HL-60 (cell line): ENCODE results near the gene CDHR5.

Experiments used
- DNase-seq, 2 experiments: peaks; one replicate each; pipeline ENCODE4 v3.0.0-alpha.2; 2010 to 2020; ENCODE audit warnings: low read depth in 1 of 2, low spot score in 1 of 2
- H3K27ac ChIP-seq: fragments of 250-450 bp; sonication (Bioruptor Pico); replicated peaks from 2 replicates; pipeline ENCODE4 v1.5.1; 2020; ENCODE audit warnings: mild to moderate bottlenecking, moderate library complexity
- H3K27me3 ChIP-seq: fragments of 250-450 bp; sonication (Bioruptor Pico); 2 replicates; pipeline ENCODE4 v1.5.1; 2021; ENCODE audit warnings: mild to moderate bottlenecking, moderate library complexity; ENCODE audit not compliant: insufficient read depth, poor library complexity, severe bottlenecking
- H3K4me3 ChIP-seq: replicated peaks from 2 replicates; pipeline ENCODE4 v1.5.1; 2011; ENCODE audit warnings: mild to moderate bottlenecking, control low read depth, low read length; ENCODE audit not compliant: insufficient read depth
- GABPA ChIP-seq: IDR thresholded peaks from 2 replicates; pipeline ENCODE4 v1.6.1; 2012; ENCODE audit warnings: low read depth
- POLR2AphosphoS5 ChIP-seq: IDR thresholded peaks from 2 replicates; pipeline ENCODE4 v1.6.1; 2012; ENCODE audit warnings: low read depth
- SPI1 ChIP-seq: IDR thresholded peaks from 2 replicates; pipeline ENCODE4 v1.6.1; 2012; ENCODE audit warnings: low read depth, mild to moderate bottlenecking, borderline replicate concordance
- TF ChIP-seq, protein P1 (sequence below): IDR thresholded peaks from 2 replicates; pipeline ENCODE4 v1.6.1; 2012; ENCODE audit warnings: low read depth; ENCODE audit not compliant: insufficient replicate concordance
- TF ChIP-seq, protein P2 (sequence below): IDR thresholded peaks from one replicate; pipeline ENCODE4 v1.5.1; 2011; ENCODE audit warnings: low read length, control low read depth, inconsistent platforms; ENCODE audit not compliant: insufficient read depth

Gene CDHR5

GRCh38 chr11:623349-623869 lies 1.3 kb downstream of the CDHR5 start:
- Histone ChIP-seq H3K4me3 (no peak overlapping the region), H3K27me3 (no peaks in the 10 kb centered on the region), H3K27ac (no peak overlapping the region)
- TF ChIP-seq, protein P1, sequence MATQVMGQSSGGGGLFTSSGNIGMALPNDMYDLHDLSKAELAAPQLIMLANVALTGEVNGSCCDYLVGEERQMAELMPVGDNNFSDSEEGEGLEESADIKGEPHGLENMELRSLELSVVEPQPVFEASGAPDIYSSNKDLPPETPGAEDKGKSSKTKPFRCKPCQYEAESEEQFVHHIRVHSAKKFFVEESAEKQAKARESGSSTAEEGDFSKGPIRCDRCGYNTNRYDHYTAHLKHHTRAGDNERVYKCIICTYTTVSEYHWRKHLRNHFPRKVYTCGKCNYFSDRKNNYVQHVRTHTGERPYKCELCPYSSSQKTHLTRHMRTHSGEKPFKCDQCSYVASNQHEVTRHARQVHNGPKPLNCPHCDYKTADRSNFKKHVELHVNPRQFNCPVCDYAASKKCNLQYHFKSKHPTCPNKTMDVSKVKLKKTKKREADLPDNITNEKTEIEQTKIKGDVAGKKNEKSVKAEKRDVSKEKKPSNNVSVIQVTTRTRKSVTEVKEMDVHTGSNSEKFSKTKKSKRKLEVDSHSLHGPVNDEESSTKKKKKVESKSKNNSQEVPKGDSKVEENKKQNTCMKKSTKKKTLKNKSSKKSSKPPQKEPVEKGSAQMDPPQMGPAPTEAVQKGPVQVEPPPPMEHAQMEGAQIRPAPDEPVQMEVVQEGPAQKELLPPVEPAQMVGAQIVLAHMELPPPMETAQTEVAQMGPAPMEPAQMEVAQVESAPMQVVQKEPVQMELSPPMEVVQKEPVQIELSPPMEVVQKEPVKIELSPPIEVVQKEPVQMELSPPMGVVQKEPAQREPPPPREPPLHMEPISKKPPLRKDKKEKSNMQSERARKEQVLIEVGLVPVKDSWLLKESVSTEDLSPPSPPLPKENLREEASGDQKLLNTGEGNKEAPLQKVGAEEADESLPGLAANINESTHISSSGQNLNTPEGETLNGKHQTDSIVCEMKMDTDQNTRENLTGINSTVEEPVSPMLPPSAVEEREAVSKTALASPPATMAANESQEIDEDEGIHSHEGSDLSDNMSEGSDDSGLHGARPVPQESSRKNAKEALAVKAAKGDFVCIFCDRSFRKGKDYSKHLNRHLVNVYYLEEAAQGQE: no peak
- no peak for TF ChIP-seq SPI1
- DNase-seq: no peak

DNA sequence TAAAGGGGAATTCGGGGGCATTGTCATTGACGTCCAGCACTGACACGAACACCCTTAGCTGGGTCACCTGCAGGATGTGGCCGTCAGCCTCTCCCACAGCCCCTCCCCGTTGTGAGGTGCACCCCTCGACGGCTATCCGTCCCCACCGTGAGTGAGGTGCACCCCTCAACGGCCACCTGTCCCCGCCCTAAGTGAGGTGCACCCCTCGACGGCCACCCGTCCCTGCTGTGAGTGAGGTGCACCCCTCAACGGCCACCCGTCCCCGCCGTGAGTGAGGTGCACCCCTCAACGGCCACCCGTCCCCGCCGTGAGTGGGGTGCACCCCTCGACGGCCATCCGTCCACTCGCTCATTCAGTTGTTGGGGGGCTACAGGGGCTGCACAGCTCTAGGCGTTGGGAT lies 2.9 kb downstream of the CDHR5 start:
- H3K27me3 ChIP-seq: no peaks in the 10 kb centered on the region
- no peak for TF ChIP-seq SPI1
- no peak for DNase-seq

GRCh38 chr11:620935-621814 lies 3.6 kb downstream of the CDHR5 start:
- no peak for DNase-seq
- TF ChIP-seq, protein P1: no peak
- TF ChIP-seq SPI1 (no peak), POLR2AphosphoS5 (no peak), GABPA (no peak)
- TF ChIP-seq, protein P2, sequence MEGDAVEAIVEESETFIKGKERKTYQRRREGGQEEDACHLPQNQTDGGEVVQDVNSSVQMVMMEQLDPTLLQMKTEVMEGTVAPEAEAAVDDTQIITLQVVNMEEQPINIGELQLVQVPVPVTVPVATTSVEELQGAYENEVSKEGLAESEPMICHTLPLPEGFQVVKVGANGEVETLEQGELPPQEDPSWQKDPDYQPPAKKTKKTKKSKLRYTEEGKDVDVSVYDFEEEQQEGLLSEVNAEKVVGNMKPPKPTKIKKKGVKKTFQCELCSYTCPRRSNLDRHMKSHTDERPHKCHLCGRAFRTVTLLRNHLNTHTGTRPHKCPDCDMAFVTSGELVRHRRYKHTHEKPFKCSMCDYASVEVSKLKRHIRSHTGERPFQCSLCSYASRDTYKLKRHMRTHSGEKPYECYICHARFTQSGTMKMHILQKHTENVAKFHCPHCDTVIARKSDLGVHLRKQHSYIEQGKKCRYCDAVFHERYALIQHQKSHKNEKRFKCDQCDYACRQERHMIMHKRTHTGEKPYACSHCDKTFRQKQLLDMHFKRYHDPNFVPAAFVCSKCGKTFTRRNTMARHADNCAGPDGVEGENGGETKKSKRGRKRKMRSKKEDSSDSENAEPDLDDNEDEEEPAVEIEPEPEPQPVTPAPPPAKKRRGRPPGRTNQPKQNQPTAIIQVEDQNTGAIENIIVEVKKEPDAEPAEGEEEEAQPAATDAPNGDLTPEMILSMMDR: no peak
- no peak overlapping the region for H3K4me3 ChIP-seq
- no peaks in the 10 kb centered on the region for H3K27me3 ChIP-seq
- no peak overlapping the region for H3K27ac ChIP-seq

More for the DNA sequence above, 2.9 kb downstream of the CDHR5 start:
- Histone ChIP-seq H3K4me3 (no peak overlapping the region), H3K27ac (no peak overlapping the region)

DNA sequence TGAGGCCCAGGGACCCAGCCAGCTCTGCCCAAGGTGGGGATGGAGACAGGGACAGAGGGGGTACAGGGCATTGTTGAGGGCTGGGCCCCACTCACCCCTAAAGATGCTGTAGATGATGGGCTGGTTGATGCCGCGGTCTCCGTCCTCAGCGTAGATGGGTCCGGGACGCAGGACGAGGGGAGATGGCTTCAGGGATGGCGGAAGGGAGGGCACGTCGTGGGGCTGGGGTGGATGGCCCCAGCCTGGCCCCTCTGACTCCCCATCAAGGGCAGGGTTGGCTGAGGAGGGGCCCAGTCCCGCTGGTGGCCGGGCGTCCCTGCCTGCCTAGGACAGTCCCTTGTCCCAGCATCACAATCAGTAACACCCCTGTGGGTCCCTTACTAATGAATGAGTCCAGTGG lies 4.6 kb downstream of the CDHR5 start:
- DNase-seq: no peak
- Histone ChIP-seq H3K4me3 (no peak overlapping the region), H3K27me3 (no peaks in the 10 kb centered on the region), H3K27ac (no peak overlapping the region)
- TF ChIP-seq, protein P2: no peak
- TF ChIP-seq POLR2AphosphoS5 (no peak), SPI1 (no peak), GABPA (no peak)
- TF ChIP-seq, protein P1: no peak
